GM21381 (cell line): ENCODE data around the gene ERG.

Source experiments
- ATAC-seq: cut with Tn5 transposase; IDR thresholded peaks from one replicate; pipeline ENCODE4 v1.9.1; 2021; ENCODE audit warnings: mild to moderate bottlenecking, moderate library complexity; ENCODE audit not compliant: unreplicated experiment

ERG gene

GRCh38 chr21:38500073-38500472, 1.8 kb upstream of the ERG start:
- ATAC-seq, result no peak

- no peak for ATAC-seq
Measured at GRCh38 chr21:38499296-38499695, 1.0 kb upstream of the ERG start.

- ATAC-seq, result no peak
Measured at GRCh38 chr21:38496224-38496623, 2.1 kb downstream of the ERG start.

GRCh38 chr21:38495696-38496095, 2.6 kb downstream of the ERG start:
- no peak for ATAC-seq

GRCh38 chr21:38495242-38495641, 3.0 kb downstream of the ERG start:
- ATAC-seq, result no peak

- no peak for ATAC-seq
Measured at GRCh38 chr21:38494703-38495102, 3.6 kb downstream of the ERG start.

GRCh38 chr21:38494251-38494642, 4.0 kb downstream of the ERG start:
- ATAC-seq, result no peak

- ATAC-seq, result no peak
Measured at GRCh38 chr21:38493549-38494250, 4.6 kb downstream of the ERG start.

- ATAC-seq, result no peak
Measured at GRCh38 chr21:38492007-38492406, 6.3 kb downstream of the ERG start.

- no peak for ATAC-seq
Measured at GRCh38 chr21:38491536-38491935, 6.7 kb downstream of the ERG start.

GRCh38 chr21:38490411-38491020, 7.8 kb downstream of the ERG start:
- no peak for ATAC-seq

- ATAC-seq, result no peak
Measured at GRCh38 chr21:38489729-38490128, 8.5 kb downstream of the ERG start.

GRCh38 chr21:38489271-38489652, 9.0 kb downstream of the ERG start:
- no peak for ATAC-seq

- ATAC-seq, result no peak
Measured at GRCh38 chr21:38488640-38489270, 9.5 kb downstream of the ERG start.

- no peak for ATAC-seq
Measured at GRCh38 chr21:38487901-38488639, 10.2 kb downstream of the ERG start.

- no peak for ATAC-seq
Measured at GRCh38 chr21:38486706-38487105, 11.6 kb downstream of the ERG start.

GRCh38 chr21:38486221-38486620, 12.1 kb downstream of the ERG start:
- no peak for ATAC-seq

GRCh38 chr21:38479641-38480525, 18.4 kb downstream of the ERG start:
- no peak for ATAC-seq

GRCh38 chr21:38478782-38479181, 19.5 kb downstream of the ERG start:
- ATAC-seq, result no peak

GRCh38 chr21:38477226-38477625, 21.1 kb downstream of the ERG start:
- no peak for ATAC-seq

GRCh38 chr21:38476385-38476784, 21.9 kb downstream of the ERG start:
- no peak for ATAC-seq
